ENCODE data around the gene METTL3.

The METTL3 gene

DNA sequence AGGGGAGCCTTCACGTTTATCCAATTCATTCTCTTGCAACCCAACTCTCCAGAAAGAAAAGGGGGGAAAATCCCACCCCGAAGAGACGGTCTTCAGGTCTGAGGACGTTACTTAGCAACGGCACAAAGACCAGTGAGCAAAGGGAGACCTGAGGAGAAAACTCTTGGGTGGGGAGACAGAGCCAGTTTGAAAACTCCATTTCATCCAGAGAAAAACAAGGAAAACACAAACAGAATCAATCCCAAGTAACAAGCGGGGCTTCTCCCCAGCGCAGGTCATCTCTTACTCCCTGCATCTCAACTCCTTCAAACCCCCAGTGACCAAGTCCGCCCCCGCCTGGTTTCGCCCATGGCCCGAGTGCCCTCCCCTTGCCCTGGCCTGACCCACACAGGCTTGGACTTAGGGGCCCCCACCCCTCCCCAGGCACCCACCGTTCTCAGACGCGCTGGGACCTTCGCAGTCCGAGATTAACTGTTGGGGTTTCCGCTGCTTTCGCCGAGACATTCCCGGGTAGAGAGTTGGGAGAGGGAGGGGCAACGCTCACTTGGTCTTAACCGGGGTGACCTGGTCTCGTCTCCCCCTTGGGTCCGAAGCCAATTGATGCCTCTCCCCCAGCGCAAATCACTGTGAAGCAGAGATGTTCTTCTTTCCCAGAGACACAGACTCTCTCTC lies 25.4 kb upstream of the METTL3 start:
- no peaks in the 10 kb centered on the region for H3K27me3 ChIP-seq (ENCODE audit: insufficient read depth, low read depth, severe bottlenecking)

DNA sequence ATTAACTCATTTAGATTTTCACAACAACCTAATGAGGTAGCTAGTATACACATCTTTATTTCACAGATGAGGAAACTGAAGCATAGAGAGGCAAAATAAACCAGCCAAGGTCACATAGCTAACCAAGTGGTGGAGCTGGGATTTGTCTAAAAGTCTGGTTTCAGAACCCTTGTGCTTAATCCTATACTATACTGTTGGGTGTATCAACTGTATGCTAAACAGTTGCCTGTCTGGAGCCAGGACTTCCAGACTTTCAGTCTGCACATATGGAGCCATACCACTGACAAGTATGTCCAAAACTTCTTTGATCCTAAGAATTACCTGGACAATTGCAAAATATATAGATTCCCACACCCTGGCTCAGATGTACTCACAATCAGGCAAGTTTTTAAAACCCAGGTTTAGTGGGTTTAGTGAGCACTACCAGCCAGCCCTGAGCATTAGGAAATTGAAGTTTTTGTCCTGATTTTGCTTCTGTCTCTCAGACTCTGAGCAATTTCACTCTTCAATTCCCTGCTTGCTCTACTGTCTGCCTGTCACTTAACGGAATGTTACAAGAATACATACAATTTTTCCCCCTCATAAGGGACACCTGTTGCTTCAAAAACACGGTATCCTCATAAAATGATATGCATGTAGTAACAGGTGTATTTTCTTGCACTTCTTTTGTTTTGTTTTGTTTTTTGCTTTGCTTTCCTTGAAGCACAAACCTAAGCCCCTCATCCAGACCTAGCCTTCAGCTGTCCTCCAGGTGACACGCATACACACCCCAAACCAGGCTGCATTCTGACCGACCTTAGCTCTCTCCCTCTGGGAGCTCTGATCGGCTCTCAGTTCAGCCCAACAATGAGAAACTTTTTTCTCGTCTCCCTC lies 24.6 kb upstream of the METTL3 start:
- no peaks in the 10 kb centered on the region for H3K36me3 ChIP-seq
- no peak overlapping the region for H3K4me3 ChIP-seq (ENCODE audit: low read depth, low read length)
- TF ChIP-seq, protein P1, sequence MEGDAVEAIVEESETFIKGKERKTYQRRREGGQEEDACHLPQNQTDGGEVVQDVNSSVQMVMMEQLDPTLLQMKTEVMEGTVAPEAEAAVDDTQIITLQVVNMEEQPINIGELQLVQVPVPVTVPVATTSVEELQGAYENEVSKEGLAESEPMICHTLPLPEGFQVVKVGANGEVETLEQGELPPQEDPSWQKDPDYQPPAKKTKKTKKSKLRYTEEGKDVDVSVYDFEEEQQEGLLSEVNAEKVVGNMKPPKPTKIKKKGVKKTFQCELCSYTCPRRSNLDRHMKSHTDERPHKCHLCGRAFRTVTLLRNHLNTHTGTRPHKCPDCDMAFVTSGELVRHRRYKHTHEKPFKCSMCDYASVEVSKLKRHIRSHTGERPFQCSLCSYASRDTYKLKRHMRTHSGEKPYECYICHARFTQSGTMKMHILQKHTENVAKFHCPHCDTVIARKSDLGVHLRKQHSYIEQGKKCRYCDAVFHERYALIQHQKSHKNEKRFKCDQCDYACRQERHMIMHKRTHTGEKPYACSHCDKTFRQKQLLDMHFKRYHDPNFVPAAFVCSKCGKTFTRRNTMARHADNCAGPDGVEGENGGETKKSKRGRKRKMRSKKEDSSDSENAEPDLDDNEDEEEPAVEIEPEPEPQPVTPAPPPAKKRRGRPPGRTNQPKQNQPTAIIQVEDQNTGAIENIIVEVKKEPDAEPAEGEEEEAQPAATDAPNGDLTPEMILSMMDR (IDR thresholded peaks at IDR 0.05; ENCODE audit: low read depth, low read length) = no peak
- DNase-seq = no peak
- no peaks in the 10 kb centered on the region for H3K9me3 ChIP-seq (ENCODE audit: severe bottlenecking)
- no peaks in the 10 kb centered on the region for H3K27me3 ChIP-seq (ENCODE audit: insufficient read depth, low read depth, severe bottlenecking)
- no peak overlapping the region for H3K27ac ChIP-seq

More for the DNA sequence above, 25.4 kb upstream of the METTL3 start:
- DNase-seq = peak; percentile 33
- no peak overlapping the region for H3K27ac ChIP-seq
- TF ChIP-seq, protein P1 (IDR thresholded peaks at IDR 0.05; ENCODE audit: low read depth, low read length) = no peak
- no peaks in the 10 kb centered on the region for H3K9me3 ChIP-seq (ENCODE audit: severe bottlenecking)
- peak overlapping the region; percentile 53 for H3K4me3 ChIP-seq (ENCODE audit: low read depth, low read length)
- no peaks in the 10 kb centered on the region for H3K36me3 ChIP-seq

DNA sequence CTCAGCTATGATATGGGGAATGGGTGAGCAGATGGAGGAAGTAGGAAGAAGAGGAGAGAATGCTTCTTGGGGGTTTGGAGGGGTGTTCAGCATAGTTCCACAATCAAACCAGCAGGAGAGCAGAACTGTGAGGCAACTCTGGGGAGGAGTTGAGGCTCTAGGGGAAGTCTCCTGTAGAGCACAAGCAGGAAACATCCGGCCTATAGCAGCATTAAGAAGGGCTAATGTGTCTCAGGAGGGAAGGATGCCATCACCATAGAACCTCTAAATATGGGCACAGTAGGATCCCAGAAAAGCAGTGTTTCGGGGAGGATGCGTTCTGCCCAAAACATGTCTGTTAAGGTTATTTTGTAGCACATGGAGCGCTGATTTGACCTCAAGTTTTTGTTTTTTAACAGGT lies 23.4 kb upstream of the METTL3 start:
- no peaks in the 10 kb centered on the region for H3K27me3 ChIP-seq (ENCODE audit: insufficient read depth, low read depth, severe bottlenecking)
- no peak overlapping the region for H3K27ac ChIP-seq
- H3K36me3 ChIP-seq = no peaks in the 10 kb centered on the region
- DNase-seq = no peak
- H3K4me3 ChIP-seq (ENCODE audit: low read depth, low read length) = no peak overlapping the region
- TF ChIP-seq, protein P1 (IDR thresholded peaks at IDR 0.05; ENCODE audit: low read depth, low read length) = no peak
- H3K9me3 ChIP-seq (ENCODE audit: severe bottlenecking) = no peaks in the 10 kb centered on the region

DNA sequence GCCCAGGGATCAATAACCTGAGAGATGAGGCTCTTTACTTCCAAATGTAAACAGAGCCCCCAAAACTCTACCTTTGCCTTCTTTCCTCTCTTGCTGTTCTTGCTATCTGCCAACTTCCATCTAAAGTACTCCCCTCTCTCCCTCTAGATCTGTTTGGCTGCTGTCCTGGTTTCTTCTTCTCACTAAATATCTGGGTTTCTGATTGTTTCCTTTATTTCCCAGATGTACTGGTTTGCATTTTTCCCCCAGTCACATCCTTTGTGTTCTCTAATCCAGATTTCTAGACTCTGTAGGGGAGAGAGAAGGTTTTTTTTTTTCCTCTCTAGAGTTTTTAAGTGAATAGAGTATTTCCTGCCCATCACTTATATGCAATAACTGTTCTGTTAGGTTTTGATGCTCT lies 22.2 kb upstream of the METTL3 start:
- TF ChIP-seq, protein P1 (IDR thresholded peaks at IDR 0.05; ENCODE audit: low read depth, low read length) = no peak
- Histone ChIP-seq H3K4me3 (ENCODE audit: low read depth, low read length) (no peak overlapping the region), H3K9me3 (ENCODE audit: severe bottlenecking) (no peaks in the 10 kb centered on the region), H3K27me3 (ENCODE audit: insufficient read depth, low read depth, severe bottlenecking) (no peaks in the 10 kb centered on the region), H3K36me3 (no peaks in the 10 kb centered on the region), H3K27ac (no peak overlapping the region)
- no peak for DNase-seq

DNA sequence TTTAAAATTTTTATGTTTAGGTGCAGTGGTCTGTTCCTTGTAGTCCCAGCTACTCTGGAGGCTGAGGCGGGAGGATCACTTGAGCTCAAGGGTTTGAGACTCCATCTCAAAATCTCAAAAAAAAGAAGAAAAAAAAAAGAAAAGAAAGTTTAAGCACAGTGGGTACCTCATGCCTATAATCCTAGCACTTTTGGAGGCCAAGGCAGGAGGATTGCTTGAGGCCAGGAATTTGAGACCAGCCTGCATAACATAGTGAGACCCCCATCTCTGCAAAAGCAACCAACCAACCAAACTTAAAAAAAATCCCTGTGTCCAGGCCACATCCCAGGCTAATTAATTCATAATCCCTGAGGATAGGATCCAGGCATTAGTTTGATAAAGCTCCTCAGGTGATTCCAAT lies 18.4 kb upstream of the METTL3 start:
- DNase-seq = no peak
- Histone ChIP-seq H3K9me3 (ENCODE audit: severe bottlenecking) (no peaks in the 10 kb centered on the region), H3K4me3 (ENCODE audit: low read depth, low read length) (no peak overlapping the region), H3K36me3 (peaks cover 7% of the 10 kb centered on the region), H3K27me3 (ENCODE audit: insufficient read depth, low read depth, severe bottlenecking) (no peaks in the 10 kb centered on the region), H3K27ac (no peak overlapping the region)
- TF ChIP-seq, protein P1 (IDR thresholded peaks at IDR 0.05; ENCODE audit: low read depth, low read length) = no peak

All from WERI-Rb-1 (cell line).